ENCODE data around the gene TNK1.
"Not testable (repeated sequence)": the region's sequence is repeated elsewhere in the genome, so short reads cannot be mapped to it uniquely, and the experiment has no call there.

Gene TNK1

GRCh38 chr17:7357381-7357780, 23.5 kb upstream of the TNK1 start:
- H3K27ac ChIP-seq, result no peak overlapping the region
- TF ChIP-seq CTCF (conservative IDR thresholded peaks at IDR 0.05) (no peak), ZFX (IDR thresholded peaks at IDR 0.05) (no peak)

- TF ChIP-seq ZFX (IDR thresholded peaks at IDR 0.05) (no peak), CTCF (conservative IDR thresholded peaks at IDR 0.05) (no peak)
- H3K27ac ChIP-seq, result no peak overlapping the region
These were observed 19.0 kb upstream of the TNK1 start for GRCh38 chr17:7361906-7362305.

GRCh38 chr17:7363311-7363710, 17.6 kb upstream of the TNK1 start:
- no peak for TF ChIP-seq ZFX (IDR thresholded peaks at IDR 0.05)
- TF ChIP-seq CTCF (conservative IDR thresholded peaks at IDR 0.05), result no peak
- H3K27ac ChIP-seq, result no peak overlapping the region

GRCh38 chr17:7365963-7366362, 14.9 kb upstream of the TNK1 start:
- not testable (repeated sequence) for H3K27ac ChIP-seq

GRCh38 chr17:7367083-7367482, 13.8 kb upstream of the TNK1 start:
- no peak overlapping the region for H3K27ac ChIP-seq
- TF ChIP-seq CTCF (conservative IDR thresholded peaks at IDR 0.05) (no peak), ZFX (IDR thresholded peaks at IDR 0.05) (no peak)

- no peak for TF ChIP-seq ZFX (IDR thresholded peaks at IDR 0.05)
- TF ChIP-seq CTCF (conservative IDR thresholded peaks at IDR 0.05), result no peak
- H3K27ac ChIP-seq, result no peak overlapping the region
These were observed 12.8 kb upstream of the TNK1 start for GRCh38 chr17:7367918-7368598.

- H3K27ac ChIP-seq, result not testable (repeated sequence)
These were observed 12.3 kb upstream of the TNK1 start for GRCh38 chr17:7368599-7368994.

GRCh38 chr17:7369825-7370224, 11.1 kb upstream of the TNK1 start:
- H3K27ac ChIP-seq, result no peak overlapping the region
- TF ChIP-seq ZFX (IDR thresholded peaks at IDR 0.05) (no peak), CTCF (conservative IDR thresholded peaks at IDR 0.05) (no peak)

Data from C4-2B (cell line).